Activated CD8-positive, alpha-beta memory T cell treated with anti-CD3 and anti-CD28 coated beads for 4 hours (primary cell): ENCODE measurements around the gene PRAMEF18.
"Not testable (repeated sequence)": the region's sequence is repeated elsewhere in the genome, so short reads cannot be mapped to it uniquely, and the experiment has no call there.

Experiments
- DNase-seq, 2 donors: peaks; one replicate each; pipeline ENCODE4 v3.0.0-alpha.2; 2020; ENCODE audit warnings: low read depth in 2 of 2

Gene PRAMEF18

GRCh38 chr1:13208712-13209111 lies 17.2 kb downstream of the PRAMEF18 start:
- not testable (repeated sequence) for DNase-seq

- DNase-seq: not testable (repeated sequence)
These were observed 24.6 kb downstream of the PRAMEF18 start, which contains the start of gene PRAMEF13 for GRCh38 chr1:13201309-13201708. TSS of gene PRAMEF13 (minus strand) at chr1:13201409. CDS start at chr1:13199589, 1,820 bp downstream.
